Upper lobe of left lung (tissue), 6 donors: ENCODE results near the gene CACNA2D2. TPM values are rescaled to one million over a fixed set of nuclear protein-coding genes. Genes with fewer than 3 reads are reported as not detected.

Source experiments
- ATAC-seq, 2 donors: fragments of 200-7000 bp; cut with Tn5 transposase; one replicate each; pipeline ENCODE4 v1.9.1; 2022; ENCODE audit warnings: mild to moderate bottlenecking in 2 of 2, moderate library complexity in 2 of 2; ENCODE audit not compliant: low FRiP score in 2 of 2
- DNase-seq, 2 donors: peaks; one replicate each; pipeline ENCODE4 v3.0.0-alpha.2; 2019 to 2020
- H3K27ac ChIP-seq, 4 donors: fragments of 200-600 bp; sonication (generic); one replicate each; pipeline ENCODE4 v1.5.1; 2016 to 2019
- H3K27me3 ChIP-seq, 4 donors: fragments of 200-600 bp; sonication (generic); one replicate each; pipeline ENCODE4 v1.5.1; 2017 to 2019
- H3K36me3 ChIP-seq, 4 donors: fragments of 200-600 bp; sonication (generic); one replicate each; pipeline ENCODE4 v1.5.1; 2016 to 2019
- H3K4me1 ChIP-seq, 4 donors: fragments of 200-600 bp; sonication (generic); one replicate each; pipeline ENCODE4 v1.5.1; 2018 to 2019
- H3K4me3 ChIP-seq, 4 donors: fragments of 200-600 bp; sonication (generic); one replicate each; pipeline ENCODE4 v1.5.1; 2017 to 2019; ENCODE audit warnings: mild to moderate bottlenecking in 2 of 4, moderate library complexity in 1 of 4
- H3K9me3 ChIP-seq, 4 donors: fragments of 200-600 bp; sonication (generic); one replicate each; pipeline ENCODE4 v1.5.1; 2018 to 2019
- CTCF ChIP-seq, 6 experiments: fragments of 450-650 bp in 4 of 6; fragments of 200-600 bp in 2 of 6; sonication (generic) in 2 of 6; IDR thresholded peaks; one replicate each; pipeline ENCODE4 v1.5.1; 2016 to 2019; ENCODE audit warnings: antibody characterized with exemption in 6 of 6
- EP300 ChIP-seq, 4 donors: sonication (generic); formaldehyde crosslinking; IDR thresholded peaks; one replicate each; pipeline ENCODE4 v1.5.1; 2017; ENCODE audit warnings: antibody characterized with exemption in 4 of 4, control low read depth in 2 of 4
- POLR2A ChIP-seq, 4 donors: fragments of 450-650 bp; IDR thresholded peaks; one replicate each; pipeline ENCODE4 v1.5.1; 2016 to 2017; ENCODE audit warnings: antibody characterized with exemption in 4 of 4, mild to moderate bottlenecking in 2 of 4
- POLR2AphosphoS5 ChIP-seq, 2 donors: sonication (generic); formaldehyde crosslinking; IDR thresholded peaks; one replicate each; pipeline ENCODE4 v1.5.1; 2017; ENCODE audit warnings: antibody characterized with exemption in 2 of 2
- WGBS, 2 donors: methylation state at CpG; one replicate each; pipeline ENCODE4 v1.1.5; 2017 to 2018; 5-methylcytosine and 5-hydroxymethylcytosine counted together
- total RNA-seq, 6 donors: library from RNA; depleted of rRNA in 4 of 6; stranded (reverse); fragments of >200 nt in 4 of 6; gene quantifications; one replicate each; pipeline versions ENCODE4 v1.1.0 to v1.2.1, GENCODE V29; 2016 to 2021
- donor health status: DM: no; HTN: no; CAD: no; lungs with moderate emphysema.
- donor health status: DM: no; HTN: yes; CAD: no; lungs with severe emphysema.

CACNA2D2 gene
- total RNA-seq, 6 donors from 2014 or later, result 71.5 to 213 (median 113) TPM

GRCh38 chr3:50323614-50324199, 179.7 kb downstream of the CACNA2D2 start:
- TF ChIP-seq POLR2AphosphoS5 (IDR thresholded peaks at IDR 0.05) (peak; percentile 95 to 96), EP300 (IDR thresholded peaks at IDR 0.05) (peak; percentile 85 to 99 (median 96)), CTCF (IDR thresholded peaks at IDR 0.05) (peak in 5 of 6 experiments; percentile 18 to 72 (median 49)), POLR2A (IDR thresholded peaks at IDR 0.05) (peak in 2 of 4 donors; percentile 12 to 23)
- 20 to 63% methylated on average over 3 to 5 of the region's 5 CpGs for WGBS, 2 donors
- Histone ChIP-seq H3K36me3 (peaks cover 3 to 41% (median 26%) of the 10 kb centered on the region in 4 donors), H3K27me3 (no peaks in the 10 kb centered on the region), H3K4me3 (peak overlapping the region in 3 of 4 donors; percentile 65 to 96 (median 79)), H3K27ac (peak overlapping the region; percentile 94 to 97 (median 95)), H3K4me1 (peaks cover 60 to 84% (median 74%) of the 10 kb centered on the region in 4 donors), H3K9me3 (no peaks in the 10 kb centered on the region)
- DNase-seq (peak in 1 of 2 donors; percentile 74), ATAC-seq (peak in 1 of 2 donors; percentile 23)

- Histone ChIP-seq H3K27me3 (no peaks in the 10 kb centered on the region), H3K4me1 (peaks cover 65 to 84% (median 77%) of the 10 kb centered on the region in 4 donors), H3K4me3 (peak overlapping the region in 3 of 4 donors; percentile 65 to 96 (median 79)), H3K36me3 (peaks cover 5 to 46% (median 30%) of the 10 kb centered on the region in 4 donors), H3K27ac (peak overlapping the region; percentile 94 to 97 (median 95)), H3K9me3 (no peaks in the 10 kb centered on the region)
- ATAC-seq (peak in 1 of 2 donors; percentile 34), DNase-seq (peak in 1 of 2 donors; percentile 70)
- TF ChIP-seq POLR2AphosphoS5 (IDR thresholded peaks at IDR 0.05), result peak in 1 of 2 donors; percentile 5
- peak in 2 of 4 donors; percentile 26 to 80 for TF ChIP-seq EP300 (IDR thresholded peaks at IDR 0.05)
- TF ChIP-seq POLR2A (IDR thresholded peaks at IDR 0.05), result no peak
- no peak for TF ChIP-seq CTCF (IDR thresholded peaks at IDR 0.05)
- 30 to 47% methylated on average over 3 to 4 of the region's 4 CpGs for WGBS, 2 donors
Observed at GRCh38 chr3:50323092-50323600, 180.3 kb downstream of the CACNA2D2 start.

- peak within 1 kb of the TSS; percentile 94 to 97 (median 95) for H3K27ac ChIP-seq
- H3K9me3 ChIP-seq, result no peaks in the 10 kb centered on the region
- peak; percentile 60 to 82 for DNase-seq
- peak in 1 of 2 donors; percentile 1 for ATAC-seq
- peaks cover 71 to 87% (median 82%) of the 10 kb centered on the region in 4 donors for H3K4me1 ChIP-seq
- H3K36me3 ChIP-seq, result peaks cover 9 to 52% (median 34%) of the 10 kb centered on the region in 4 donors
- peak within 1 kb of the TSS; percentile 65 to 96 (median 74) for H3K4me3 ChIP-seq
- 26 to 36% methylated on average over 24 to 31 of the region's 31 CpGs for WGBS, 2 donors
- TF ChIP-seq EP300 (IDR thresholded peaks at IDR 0.05) (peak in 2 of 4 donors; percentile 82 to 93), POLR2AphosphoS5 (IDR thresholded peaks at IDR 0.05) (peak; percentile 90 to 93), CTCF (IDR thresholded peaks at IDR 0.05) (no peak), POLR2A (IDR thresholded peaks at IDR 0.05) (peak in 3 of 4 donors; percentile 29 to 66 (median 57))
- H3K27me3 ChIP-seq, result no peaks in the 10 kb centered on the region
Observed at GRCh38 chr3:50322386-50323091, 180.9 kb downstream of the CACNA2D2 start, which contains the start of gene HYAL2. Gene HYAL2 (minus strand): TSS chr3:50322745. CDS start chr3:50320489, 2,256 bp downstream.

GRCh38 chr3:50322115-50322385, 181.4 kb downstream of the CACNA2D2 start:
- no peak for ATAC-seq
- DNase-seq, result peak in 1 of 2 donors; percentile 88
- Histone ChIP-seq H3K27ac (peak overlapping the region; percentile 94 to 97 (median 95)), H3K36me3 (peaks cover 9 to 57% (median 39%) of the 10 kb centered on the region in 4 donors), H3K9me3 (no peaks in the 10 kb centered on the region), H3K4me1 (peaks cover 71 to 87% (median 82%) of the 10 kb centered on the region in 4 donors), H3K27me3 (no peaks in the 10 kb centered on the region), H3K4me3 (peak overlapping the region; percentile 65 to 96 (median 74))
- 19 to 27% methylated on average over 2 to 7 of the region's 14 CpGs for WGBS, 2 donors
- TF ChIP-seq CTCF (IDR thresholded peaks at IDR 0.05) (peak in 1 of 6 experiments; percentile 4), EP300 (IDR thresholded peaks at IDR 0.05) (no peak), POLR2AphosphoS5 (IDR thresholded peaks at IDR 0.05) (no peak), POLR2A (IDR thresholded peaks at IDR 0.05) (peak in 1 of 4 donors; percentile 47)
